ENCODE data around the gene SYCE1.
"Not testable (repeated sequence)": the region's sequence is repeated elsewhere in the genome, so short reads cannot be mapped to it uniquely, and the experiment has no call there.

GRCh38 chr10:133541441-133541975, 23.9 kb downstream of the SYCE1 start:
- not testable (repeated sequence) for TF ChIP-seq POLR2A, CTCF (IDR thresholded peaks at IDR 0.05)

Data from body of pancreas (tissue), 4 donors.